Stimulated activated CD8-positive, alpha-beta memory T cell treated with anti-CD3 and anti-CD28 coated beads, Interleukin-4, amount 100 ng/mL, for 48 hours (primary cell): Measurements from ENCODE around the gene TXN2.

ENCODE experiments used
- DNase-seq: peaks from one replicate; pipeline ENCODE4 v3.0.0-alpha.2; 2020

The TXN2 gene

GRCh38 chr22:36480941-36481392 is 473 bp downstream of the TXN2 start:
- DNase-seq, result no peak

GRCh38 chr22:36478966-36479365 is 2.5 kb downstream of the TXN2 start:
- no peak for DNase-seq

GRCh38 chr22:36475341-36475740 is 6.1 kb downstream of the TXN2 start:
- no peak for DNase-seq

- no peak for DNase-seq
These were observed 8.8 kb downstream of the TXN2 start for GRCh38 chr22:36472689-36473088.

GRCh38 chr22:36471341-36471821 is 10.1 kb downstream of the TXN2 start:
- DNase-seq, result no peak

- no peak for DNase-seq
These were observed 10.5 kb downstream of the TXN2 start for GRCh38 chr22:36470994-36471331.

- DNase-seq, result peak; percentile 83
These were observed 11.1 kb downstream of the TXN2 start for GRCh38 chr22:36470162-36470993.

GRCh38 chr22:36469094-36469710 is 12.2 kb downstream of the TXN2 start:
- no peak for DNase-seq

- peak; percentile 60 for DNase-seq
These were observed 13.5 kb downstream of the TXN2 start for GRCh38 chr22:36467946-36468345.

- no peak for DNase-seq
These were observed 14.2 kb downstream of the TXN2 start for GRCh38 chr22:36467042-36467810.

GRCh38 chr22:36466258-36466657 is 15.2 kb downstream of the TXN2 start:
- no peak for DNase-seq

- DNase-seq, result no peak
These were observed 16.0 kb downstream of the TXN2 start for GRCh38 chr22:36465232-36466021.

- DNase-seq, result no peak
These were observed 16.7 kb downstream of the TXN2 start for GRCh38 chr22:36464715-36465231.

- DNase-seq, result no peak
These were observed 17.7 kb downstream of the TXN2 start for GRCh38 chr22:36463783-36464184.

GRCh38 chr22:36461665-36462649 is 19.5 kb downstream of the TXN2 start:
- no peak for DNase-seq

- no peak for DNase-seq
These were observed 21.2 kb downstream of the TXN2 start for GRCh38 chr22:36460202-36460601.

- no peak for DNase-seq
These were observed 23.6 kb downstream of the TXN2 start for GRCh38 chr22:36457688-36458450.

- DNase-seq, result no peak
These were observed 25.0 kb downstream of the TXN2 start for GRCh38 chr22:36456464-36456845.

GRCh38 chr22:36455571-36456463 is 25.6 kb downstream of the TXN2 start:
- DNase-seq, result no peak
